ENCODE measurements around the gene DDX18. TPM values are rescaled to one million over a fixed set of nuclear protein-coding genes. Genes with fewer than 3 reads are reported as not detected.
A peak's percentile ranks its signal among the peaks of the same experiment; 100 is the strongest.

DDX18 gene
- total and polyA plus RNA-seq, 2 of the 4 experiments (the other 2 are of a cell fraction), result 34.6 to 69.9 TPM

DNA sequence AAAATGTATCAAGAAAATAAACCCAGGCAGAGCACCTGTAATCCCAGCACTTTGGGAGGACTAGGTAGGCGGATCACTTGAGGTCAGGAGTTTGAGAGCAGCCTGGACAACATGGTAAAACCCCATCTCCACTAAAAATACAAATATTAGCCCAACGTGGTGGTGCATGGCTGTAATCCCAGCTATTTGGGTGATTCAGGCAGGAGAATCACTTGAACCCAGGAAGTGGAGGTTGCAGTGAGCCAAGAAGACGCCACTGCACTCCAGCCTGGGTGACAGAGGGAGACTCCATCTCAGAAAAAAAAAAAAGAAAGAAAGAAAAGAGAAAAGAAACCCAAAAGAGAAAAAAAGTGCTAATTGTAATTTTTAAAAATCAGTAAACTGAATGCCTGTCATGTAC, 41.4 kb downstream of the DDX18 start:
- POLR2A ChIA-PET (ENCODE audit: unreplicated experiment), result no interaction called here
- H4K8ac ChIP-seq (ENCODE audit: low read depth in 2 of 2, low read length in 2 of 2), result peak overlapping the region in 1 of 2 experiments; percentile 59; a peak in 2 of 4 replicates
- H4K91ac ChIP-seq (ENCODE audit: insufficient read depth, low read depth, low read length), result peak overlapping the region; percentile 67; the same call in 1 of the 2 replicates
- H2BK20ac ChIP-seq (ENCODE audit: low read depth, low read length), result peak overlapping the region; percentile 74
- peak overlapping the region; percentile 32 for H2AFZ ChIP-seq (replicated peaks; ENCODE audit: low read length, poor library complexity)
- CTCF ChIA-PET, result interaction anchor here (1.0 to 1.5 kb wide), 3 partner anchors 13 to 147 kb away, joined by 3 to 7 read pairs (median 5); no protein-coding TSS in a partner anchor
- H3K4me2 ChIP-seq (ENCODE audit: low read depth, low read length), result no peak overlapping the region
- peak overlapping the region; percentile 33; the same call in 1 of the 2 replicates for H3K9ac ChIP-seq (ENCODE audit: low read depth, low read length)
- H2BK5ac ChIP-seq (ENCODE audit: low read depth, low read length, poor library complexity, severe bottlenecking), result peak overlapping the region; percentile 36
- peak overlapping the region; percentile 73 for H2BK120ac ChIP-seq (ENCODE audit: low read depth, low read length)
- WGBS, 2 experiments (ENCODE audit: extremely low coverage in 2 of 2, insufficient read length in 1 of 2), result no CpG with 5 or more reads among the region's 3 CpGs
- H3K4me3 ChIP-seq (ENCODE audit: insufficient read depth, low read depth, low read length), result no peak overlapping the region
- intact Hi-C loops (cut with micrococcal nuclease), result loop anchor here (1.0 kb wide), 1 partner anchor 20 kb away; no protein-coding TSS in a partner anchor
- peaks cover 3% of the 10 kb centered on the region; the same call in 1 of the 2 replicates for H3K4me1 ChIP-seq (ENCODE audit: control insufficient read depth, insufficient read depth, low read length)
- dilution Hi-C loops (cut with HindIII; ENCODE audit: low sequenced_read_pairs, unreplicated experiment), result no loop called here
- H2BK15ac ChIP-seq (ENCODE audit: low read depth, low read length), result 0 out of 3 replicates have a peak overlapping the region, but pooled peaks have one; percentile 7
- peak overlapping the region; percentile 64; the same call in 1 of the 2 replicates for H3K4ac ChIP-seq (ENCODE audit: low read depth, low read length)
- no peak overlapping the region for H4K5ac ChIP-seq (ENCODE audit: low read depth, low read length)
- BruUV-seq (replicated peaks), result no TSS peak
- ATAC-seq (ENCODE audit: low read depth) (no peak), DNase-seq (no peak)
- no peaks in the 10 kb centered on the region for H3K79me1 ChIP-seq (ENCODE audit: low read depth in 1 of 2, low read length in 2 of 2)
- no peaks in the 10 kb centered on the region for H4K20me1 ChIP-seq (ENCODE audit: insufficient read depth, low read length)
- peaks cover 12% of the 10 kb centered on the region for H3K27me3 ChIP-seq (ENCODE audit: control insufficient read depth, insufficient read depth, low read length)
- H3K9me1 ChIP-seq (ENCODE audit: insufficient read depth, low read length), result peaks cover 8% of the 10 kb centered on the region; the same call in 1 of the 2 replicates
- in situ Hi-C loops (cut with MboI; ENCODE audit: low sequenced_read_pairs), result no loop called here
- peak overlapping the region; percentile 56; the same call in 1 of the 2 replicates for H2AK5ac ChIP-seq (ENCODE audit: low read depth, low read length)
- H3K36me3 ChIP-seq (ENCODE audit: control insufficient read depth, insufficient read depth, low read length), result no peaks in the 10 kb centered on the region
- peaks cover 7% of the 10 kb centered on the region; the same call in 1 of the 2 replicates for H3K9me3 ChIP-seq (ENCODE audit: control insufficient read depth, insufficient read depth, low read length)
- peak overlapping the region; percentile 41; the same call in 1 of the 2 replicates for H3K18ac ChIP-seq (ENCODE audit: low read depth, low read length)
- 0 out of 2 replicates have a peak overlapping the region, but pooled peaks have one; percentile 50 for H3K56ac ChIP-seq (ENCODE audit: extremely low read depth, insufficient read depth, low read length)
- peak overlapping the region; percentile 14; the same call in 1 of the 2 replicates for H3K27ac ChIP-seq (ENCODE audit: insufficient read depth, low read length)
- 0 out of 2 replicates have a peak overlapping the region, but pooled peaks have one; percentile 23 for H3K14ac ChIP-seq (replicated peaks; ENCODE audit: low read depth, low read length)
- no peak overlapping the region; the same call in 1 of the 2 replicates for H3K23ac ChIP-seq (ENCODE audit: low read depth, low read length)
- H2AK9ac ChIP-seq (replicated peaks; ENCODE audit: low read depth, low read length, poor library complexity), result no peak overlapping the region
- TF ChIP-seq, protein P1, sequence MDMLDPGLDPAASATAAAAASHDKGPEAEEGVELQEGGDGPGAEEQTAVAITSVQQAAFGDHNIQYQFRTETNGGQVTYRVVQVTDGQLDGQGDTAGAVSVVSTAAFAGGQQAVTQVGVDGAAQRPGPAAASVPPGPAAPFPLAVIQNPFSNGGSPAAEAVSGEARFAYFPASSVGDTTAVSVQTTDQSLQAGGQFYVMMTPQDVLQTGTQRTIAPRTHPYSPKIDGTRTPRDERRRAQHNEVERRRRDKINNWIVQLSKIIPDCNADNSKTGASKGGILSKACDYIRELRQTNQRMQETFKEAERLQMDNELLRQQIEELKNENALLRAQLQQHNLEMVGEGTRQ (IDR thresholded peaks at IDR 0.05; ENCODE audit: low read depth, low read length), result no peak
- no peak for TF ChIP-seq RCOR1 (IDR thresholded peaks at IDR 0.05; ENCODE audit: insufficient replicate concordance, low read length)
- TF ChIP-seq POLR2A (IDR thresholded peaks at IDR 0.05; ENCODE audit: low read depth, low read length), result no peak
- no peak for TF ChIP-seq CEBPB (IDR thresholded peaks at IDR 0.05; ENCODE audit: low read depth, low read length)
- no peak for TF ChIP-seq MAFK (IDR thresholded peaks at IDR 0.05; ENCODE audit: low read depth, low read length)
- TF ChIP-seq, protein P2, sequence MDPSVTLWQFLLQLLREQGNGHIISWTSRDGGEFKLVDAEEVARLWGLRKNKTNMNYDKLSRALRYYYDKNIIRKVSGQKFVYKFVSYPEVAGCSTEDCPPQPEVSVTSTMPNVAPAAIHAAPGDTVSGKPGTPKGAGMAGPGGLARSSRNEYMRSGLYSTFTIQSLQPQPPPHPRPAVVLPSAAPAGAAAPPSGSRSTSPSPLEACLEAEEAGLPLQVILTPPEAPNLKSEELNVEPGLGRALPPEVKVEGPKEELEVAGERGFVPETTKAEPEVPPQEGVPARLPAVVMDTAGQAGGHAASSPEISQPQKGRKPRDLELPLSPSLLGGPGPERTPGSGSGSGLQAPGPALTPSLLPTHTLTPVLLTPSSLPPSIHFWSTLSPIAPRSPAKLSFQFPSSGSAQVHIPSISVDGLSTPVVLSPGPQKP (IDR thresholded peaks at IDR 0.05; ENCODE audit: borderline replicate concordance, low read depth, low read length), result no peak
- TF ChIP-seq CTCF (conservative IDR thresholded peaks at IDR 0.05; ENCODE audit: low read depth, low read length), result no peak
- no peak for TF ChIP-seq MAZ (IDR thresholded peaks at IDR 0.05; ENCODE audit: borderline replicate concordance, low read depth, low read length)
- no peak for TF ChIP-seq FOS (IDR thresholded peaks at IDR 0.05; ENCODE audit: low read depth, low read length)
- no peak for TF ChIP-seq MXI1 (IDR thresholded peaks at IDR 0.05; ENCODE audit: borderline replicate concordance, low read depth, low read length)
- no peak for TF ChIP-seq RFX5 (IDR thresholded peaks at IDR 0.05; ENCODE audit: low read depth, low read length)
- TF ChIP-seq NFE2L2 (IDR thresholded peaks at IDR 0.05; ENCODE audit: low read depth, low read length), result no peak
- no peak for TF ChIP-seq SMC3 (IDR thresholded peaks at IDR 0.05; ENCODE audit: low read depth, low read length)
- TF ChIP-seq RAD21 (IDR thresholded peaks at IDR 0.05; ENCODE audit: low read length), result no peak
- TF ChIP-seq CHD1 (IDR thresholded peaks at IDR 0.05; ENCODE audit: low read depth, low read length), result no peak
